Measurements from ENCODE around the gene SATB1.

The SATB1 gene

GRCh38 chr3:18307529-18307928 is 117.6 kb downstream of the SATB1 start:
- Histone ChIP-seq H3K27ac (no peak overlapping the region), H3K4me3 (no peak overlapping the region)

- H3K27ac ChIP-seq, result no peak overlapping the region
- no peak overlapping the region for H3K4me3 ChIP-seq
Measured at GRCh38 chr3:18302517-18302916, 122.6 kb downstream of the SATB1 start.

GRCh38 chr3:18301781-18302180 is 123.4 kb downstream of the SATB1 start:
- H3K27ac ChIP-seq, result no peak overlapping the region
- H3K4me3 ChIP-seq, result no peak overlapping the region

GRCh38 chr3:18300916-18301315 is 124.2 kb downstream of the SATB1 start:
- Histone ChIP-seq H3K4me3 (no peak overlapping the region), H3K27ac (no peak overlapping the region)

GRCh38 chr3:18297126-18297525 is 128.0 kb downstream of the SATB1 start:
- Histone ChIP-seq H3K27ac (no peak overlapping the region), H3K4me3 (no peak overlapping the region)

All from skin epidermis (tissue), 12 donors.